Panc1 (cell line): ENCODE results near the gene CDH23. TPM values are rescaled to one million over a fixed set of nuclear protein-coding genes. Genes with fewer than 3 reads are reported as not detected.
A peak's percentile ranks its signal among the peaks of the same experiment; 100 is the strongest.

Experiments used
- ATAC-seq: fragments of 200-7000 bp; cut with Tn5 transposase; 2 replicates; pipeline ENCODE4 v1.9.1; 2020; ENCODE audit warnings: mild to moderate bottlenecking, moderate library complexity
- BruUV-seq: library from RNA; stranded (reverse); fragments of 400-500 nt; replicated peaks from 2 replicates; lab custom pipeline; 2021; lab: Mats Ljungman, UMichigan
- CTCF ChIA-PET: fragments of 300-600 bp; sonication (Branson Sonifier 250); formaldehyde crosslinking; loops from one replicate; lab custom pipeline; 2022; ENCODE audit warnings: antibody characterized with exemption; lab: Charles Lee
- POLR2A ChIA-PET: fragments of 300-600 bp; sonication (Branson Sonifier 250); formaldehyde crosslinking; loops from one replicate; lab custom pipeline; 2022; ENCODE audit warnings: antibody characterized with exemption; lab: Charles Lee
- DNase-seq: peaks from one replicate; pipeline ENCODE4 v3.0.0-alpha.2; 2010; ENCODE audit warnings: low read depth, low spot score
- H3K27ac ChIP-seq: 2 replicates; pipeline ENCODE4 v1.5.1; 2011; ENCODE audit warnings: mild to moderate bottlenecking, low read length, inconsistent platforms
- H3K27me3 ChIP-seq: fragments of 200-500 bp; sonication (Bioruptor generic); 2 replicates; pipeline ENCODE4 v1.6.0; 2014; ENCODE audit warnings: low read length, inconsistent platforms; ENCODE audit not compliant: control insufficient read depth, insufficient read depth
- H3K36me3 ChIP-seq: fragments of 200-500 bp; sonication (Bioruptor generic); 2 replicates; pipeline ENCODE4 v1.5.1; 2014; ENCODE audit warnings: inconsistent platforms, mild to moderate bottlenecking, low read length, moderate library complexity; ENCODE audit not compliant: control insufficient read depth, insufficient read depth
- H3K4me1 ChIP-seq: 2 replicates; pipeline ENCODE4 v1.5.1; 2011; ENCODE audit warnings: inconsistent platforms, mild to moderate bottlenecking, low read length, moderate library complexity; ENCODE audit not compliant: control insufficient read depth, insufficient read depth
- H3K4me3 ChIP-seq, 2 experiments: 2 replicates each; pipeline ENCODE4 v1.5.1; 2011 to 2012; ENCODE audit warnings: low read depth in 2 of 2, low read length in 2 of 2, mild to moderate bottlenecking in 2 of 2, inconsistent platforms in 1 of 2, moderate library complexity in 1 of 2
- H3K9me3 ChIP-seq: fragments of 200-500 bp; sonication (Bioruptor generic); 2 replicates; pipeline ENCODE4 v1.5.1; 2014; ENCODE audit warnings: low read depth, mild to moderate bottlenecking, inconsistent platforms, low read length, moderate library complexity; ENCODE audit not compliant: control insufficient read depth, insufficient read depth
- POLR2AphosphoS5 ChIP-seq: IDR thresholded peaks from 2 replicates; pipeline ENCODE4 v1.6.1; 2012; ENCODE audit warnings: mild to moderate bottlenecking, low read depth, low read length, moderate library complexity
- SIN3A ChIP-seq: IDR thresholded peaks from 2 replicates; pipeline ENCODE4 v1.6.1; 2012; ENCODE audit warnings: low read depth, mild to moderate bottlenecking, low read length, moderate library complexity, borderline replicate concordance; ENCODE audit not compliant: insufficient read depth
- TCF7L2 ChIP-seq: IDR thresholded peaks from 2 replicates; pipeline ENCODE4 v1.6.1; 2011; ENCODE audit warnings: mild to moderate bottlenecking, low read depth, low read length, inconsistent platforms
- in situ Hi-C: cut with HindIII; loops from 2 replicates; pipeline ENCODE4 v1.10.0; 2016; ENCODE audit warnings: low sequenced_read_pairs, low pct_unique_long_range_greater_than_20kb
- intact Hi-C: fragments of 100-400 bp; cut with micrococcal nuclease; formaldehyde crosslinking; loops from one replicate; pipeline ENCODE4 v1.10.0; 2022; ENCODE audit not compliant: unreplicated experiment
- total RNA-seq: library from RNA; stranded (reverse); gene quantifications from one replicate; pipeline ENCODE4 v1.2.1, GENCODE V29; 2021; ENCODE audit not compliant: unreplicated experiment
- TF ChIP-seq, protein P1 (sequence below), 2 experiments: IDR thresholded peaks; 2 replicates each; pipeline ENCODE4 v1.6.1; 2011 to 2012; ENCODE audit warnings: low read depth in 2 of 2, control low read depth in 1 of 2, low read length in 1 of 2, mild to moderate bottlenecking in 1 of 2, moderate library complexity in 1 of 2; ENCODE audit not compliant: insufficient read depth in 1 of 2
- TF ChIP-seq, protein P2 (sequence below): fragments of 450-650 bp; IDR thresholded peaks from 2 replicates; pipeline ENCODE4 v1.5.1; 2017; ENCODE audit warnings: mild to moderate bottlenecking

The CDH23 gene
- total RNA-seq, 1 experiment from 2014 or later: 2.7 TPM

DNA sequence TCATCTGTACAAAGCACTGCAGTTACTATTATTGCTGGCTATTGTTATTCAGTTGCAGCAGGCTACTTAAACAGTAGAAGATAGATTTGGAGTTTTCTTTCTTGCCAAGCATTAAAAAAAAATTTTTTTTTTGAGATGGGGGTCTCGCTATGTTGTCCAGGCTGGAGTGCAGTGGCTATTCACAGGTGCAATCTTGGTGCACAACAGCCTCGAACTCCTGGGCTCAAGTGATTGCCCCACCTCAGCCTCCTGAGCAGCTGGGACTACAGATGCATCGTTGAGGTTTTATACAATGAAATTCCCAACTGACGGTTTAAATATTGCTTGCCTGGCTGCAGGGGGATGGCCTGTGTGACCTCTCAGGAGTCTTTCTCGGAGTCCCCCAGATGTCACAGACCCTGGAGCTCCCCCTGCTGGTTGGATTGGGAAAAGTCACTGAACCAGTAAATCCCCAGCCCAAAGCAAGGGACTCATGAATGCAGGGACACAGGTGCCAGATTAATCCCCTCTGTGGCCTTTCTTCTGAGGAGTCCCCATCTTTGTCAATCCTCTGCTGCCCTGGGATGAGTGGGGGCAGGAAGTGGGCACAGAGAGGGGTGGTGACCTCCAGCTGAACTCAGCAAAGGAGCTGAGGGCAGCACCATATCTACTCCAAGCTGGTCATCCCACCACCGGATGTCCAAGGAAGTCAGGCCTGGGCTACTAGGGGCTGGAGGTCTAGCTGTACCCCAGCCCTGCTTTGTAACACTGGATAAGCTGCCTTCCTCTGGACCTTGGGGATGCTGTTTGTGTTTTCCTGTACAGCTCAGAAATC lies 173.3 kb downstream of the CDH23 start:
- ChIA-PET CTCF (interaction anchor here (0.6 to 1.3 kb wide), 12 partner anchors 11 to 1150 kb away, joined by 3 to 5 read pairs (median 3); partner anchors contain the start of gene CDH23), POLR2A (interaction anchor here (0.6 kb wide), 1 partner anchor 316 kb away, joined by 3 read pairs; no protein-coding TSS in a partner anchor)
- intact Hi-C loops (loop anchor here (2.0 kb wide), 1 partner anchor 173 kb away; the partner anchor contains the start of gene CDH23), in situ Hi-C loops (no loop called here)
- TF ChIP-seq TCF7L2 (no peak), SIN3A (no peak), POLR2AphosphoS5 (no peak)
- TF ChIP-seq, protein P1, sequence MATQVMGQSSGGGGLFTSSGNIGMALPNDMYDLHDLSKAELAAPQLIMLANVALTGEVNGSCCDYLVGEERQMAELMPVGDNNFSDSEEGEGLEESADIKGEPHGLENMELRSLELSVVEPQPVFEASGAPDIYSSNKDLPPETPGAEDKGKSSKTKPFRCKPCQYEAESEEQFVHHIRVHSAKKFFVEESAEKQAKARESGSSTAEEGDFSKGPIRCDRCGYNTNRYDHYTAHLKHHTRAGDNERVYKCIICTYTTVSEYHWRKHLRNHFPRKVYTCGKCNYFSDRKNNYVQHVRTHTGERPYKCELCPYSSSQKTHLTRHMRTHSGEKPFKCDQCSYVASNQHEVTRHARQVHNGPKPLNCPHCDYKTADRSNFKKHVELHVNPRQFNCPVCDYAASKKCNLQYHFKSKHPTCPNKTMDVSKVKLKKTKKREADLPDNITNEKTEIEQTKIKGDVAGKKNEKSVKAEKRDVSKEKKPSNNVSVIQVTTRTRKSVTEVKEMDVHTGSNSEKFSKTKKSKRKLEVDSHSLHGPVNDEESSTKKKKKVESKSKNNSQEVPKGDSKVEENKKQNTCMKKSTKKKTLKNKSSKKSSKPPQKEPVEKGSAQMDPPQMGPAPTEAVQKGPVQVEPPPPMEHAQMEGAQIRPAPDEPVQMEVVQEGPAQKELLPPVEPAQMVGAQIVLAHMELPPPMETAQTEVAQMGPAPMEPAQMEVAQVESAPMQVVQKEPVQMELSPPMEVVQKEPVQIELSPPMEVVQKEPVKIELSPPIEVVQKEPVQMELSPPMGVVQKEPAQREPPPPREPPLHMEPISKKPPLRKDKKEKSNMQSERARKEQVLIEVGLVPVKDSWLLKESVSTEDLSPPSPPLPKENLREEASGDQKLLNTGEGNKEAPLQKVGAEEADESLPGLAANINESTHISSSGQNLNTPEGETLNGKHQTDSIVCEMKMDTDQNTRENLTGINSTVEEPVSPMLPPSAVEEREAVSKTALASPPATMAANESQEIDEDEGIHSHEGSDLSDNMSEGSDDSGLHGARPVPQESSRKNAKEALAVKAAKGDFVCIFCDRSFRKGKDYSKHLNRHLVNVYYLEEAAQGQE (IDR thresholded peaks at IDR 0.05; ENCODE audit: insufficient read depth in 1 of 2, low read depth in 2 of 2, low read length in 1 of 2): no peak
- TF ChIP-seq, protein P2, sequence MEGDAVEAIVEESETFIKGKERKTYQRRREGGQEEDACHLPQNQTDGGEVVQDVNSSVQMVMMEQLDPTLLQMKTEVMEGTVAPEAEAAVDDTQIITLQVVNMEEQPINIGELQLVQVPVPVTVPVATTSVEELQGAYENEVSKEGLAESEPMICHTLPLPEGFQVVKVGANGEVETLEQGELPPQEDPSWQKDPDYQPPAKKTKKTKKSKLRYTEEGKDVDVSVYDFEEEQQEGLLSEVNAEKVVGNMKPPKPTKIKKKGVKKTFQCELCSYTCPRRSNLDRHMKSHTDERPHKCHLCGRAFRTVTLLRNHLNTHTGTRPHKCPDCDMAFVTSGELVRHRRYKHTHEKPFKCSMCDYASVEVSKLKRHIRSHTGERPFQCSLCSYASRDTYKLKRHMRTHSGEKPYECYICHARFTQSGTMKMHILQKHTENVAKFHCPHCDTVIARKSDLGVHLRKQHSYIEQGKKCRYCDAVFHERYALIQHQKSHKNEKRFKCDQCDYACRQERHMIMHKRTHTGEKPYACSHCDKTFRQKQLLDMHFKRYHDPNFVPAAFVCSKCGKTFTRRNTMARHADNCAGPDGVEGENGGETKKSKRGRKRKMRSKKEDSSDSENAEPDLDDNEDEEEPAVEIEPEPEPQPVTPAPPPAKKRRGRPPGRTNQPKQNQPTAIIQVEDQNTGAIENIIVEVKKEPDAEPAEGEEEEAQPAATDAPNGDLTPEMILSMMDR: peak; percentile 96
- H3K27me3 ChIP-seq: no peaks in the 10 kb centered on the region
- DNase-seq (peak; percentile 38), ATAC-seq (peak; percentile 74)
- H3K4me1 ChIP-seq: peaks cover under 1% of the 10 kb centered on the region; the same call in 1 of the 2 replicates
- no TSS peak for BruUV-seq
- no peaks in the 10 kb centered on the region for H3K9me3 ChIP-seq
- H3K36me3 ChIP-seq: no peaks in the 10 kb centered on the region
- H3K4me3 ChIP-seq: no peak overlapping the region
- H3K27ac ChIP-seq: no peak overlapping the region

DNA sequence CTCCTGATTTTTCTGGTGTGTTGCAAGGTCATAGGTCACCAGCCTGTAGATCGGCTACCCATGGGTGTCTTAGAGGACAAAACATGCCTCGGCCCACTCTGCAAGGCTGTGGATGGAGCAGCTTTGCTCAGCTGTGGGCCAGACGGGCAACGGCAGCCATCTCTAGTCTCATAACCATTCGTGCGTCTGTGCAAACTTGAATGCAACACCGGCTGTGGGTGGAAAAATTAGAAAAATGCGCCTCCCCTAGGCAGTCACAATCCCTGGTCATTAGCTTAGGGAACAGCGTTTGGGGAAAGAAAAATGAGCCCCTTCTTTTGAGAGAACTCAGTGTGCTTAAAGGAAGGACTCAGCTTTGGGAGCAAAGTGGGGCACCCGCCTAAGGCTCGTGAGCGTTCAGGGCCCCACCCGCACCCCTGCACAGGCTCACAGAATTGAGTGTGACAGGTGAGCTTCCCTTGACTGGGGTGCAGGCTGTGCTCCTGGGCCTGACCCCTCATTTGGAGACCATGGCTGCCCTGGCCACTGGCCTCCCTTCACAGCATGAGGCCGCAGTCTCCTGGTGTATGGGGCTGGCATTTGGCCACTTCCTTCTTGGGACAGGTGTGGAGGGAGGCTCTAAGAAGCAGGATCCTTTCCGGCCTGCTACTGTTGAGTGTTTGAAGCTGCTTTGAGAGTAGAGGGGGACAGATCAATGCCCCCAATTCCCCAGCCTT lies 174.9 kb downstream of the CDH23 start:
- TF ChIP-seq SIN3A: no peak
- TF ChIP-seq, protein P2: no peak
- no peak for TF ChIP-seq TCF7L2
- TF ChIP-seq, protein P1 (IDR thresholded peaks at IDR 0.05; ENCODE audit: insufficient read depth in 1 of 2, low read depth in 2 of 2, low read length in 1 of 2): no peak
- no peak for TF ChIP-seq POLR2AphosphoS5
- no peaks in the 10 kb centered on the region for H3K9me3 ChIP-seq
- H3K36me3 ChIP-seq: no peaks in the 10 kb centered on the region
- no TSS peak for BruUV-seq
- intact Hi-C loops: no loop called here
- ChIA-PET POLR2A (no interaction called here), CTCF (interaction anchor here (0.9 to 1.1 kb wide), 3 partner anchors 18 to 252 kb away, joined by 3 to 9 read pairs (median 3); partner anchors contain the start of genes CDH23 and SLC29A3)
- H3K4me1 ChIP-seq: peaks cover 6% of the 10 kb centered on the region; the same call in 1 of the 2 replicates
- no peaks in the 10 kb centered on the region for H3K27me3 ChIP-seq
- DNase-seq (no peak), ATAC-seq (no peak)
- in situ Hi-C loops: no loop called here
- no peak overlapping the region for H3K27ac ChIP-seq
- no peak overlapping the region for H3K4me3 ChIP-seq
